ENCODE measurements around the gene NAALADL2.

Gene NAALADL2

DNA sequence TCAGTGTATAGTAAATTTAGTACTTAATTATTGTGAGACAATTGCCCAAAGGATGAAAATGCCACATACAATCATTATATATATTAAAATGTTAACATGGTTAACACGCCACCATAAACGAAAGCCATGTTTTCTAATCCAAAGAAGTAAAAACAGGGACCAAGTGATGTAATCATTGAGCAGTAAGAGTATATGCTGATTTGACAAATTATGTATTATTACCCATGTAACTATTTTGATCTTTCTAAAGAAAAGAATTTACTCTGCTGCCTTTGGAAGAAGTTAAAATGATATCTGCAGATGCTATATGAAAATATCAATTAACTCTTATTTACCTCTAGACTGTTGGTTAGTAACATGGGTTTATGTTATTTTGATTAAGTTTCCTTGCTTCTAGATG is 150.2 kb downstream of the NAALADL2 start:
- ChIA-PET POLR2A (no interaction called here), CTCF (interaction anchor here (1.3 kb wide), 1 partner anchor 8 kb away, joined by 5 read pairs; no protein-coding TSS in a partner anchor)
- TF ChIP-seq, protein P1, sequence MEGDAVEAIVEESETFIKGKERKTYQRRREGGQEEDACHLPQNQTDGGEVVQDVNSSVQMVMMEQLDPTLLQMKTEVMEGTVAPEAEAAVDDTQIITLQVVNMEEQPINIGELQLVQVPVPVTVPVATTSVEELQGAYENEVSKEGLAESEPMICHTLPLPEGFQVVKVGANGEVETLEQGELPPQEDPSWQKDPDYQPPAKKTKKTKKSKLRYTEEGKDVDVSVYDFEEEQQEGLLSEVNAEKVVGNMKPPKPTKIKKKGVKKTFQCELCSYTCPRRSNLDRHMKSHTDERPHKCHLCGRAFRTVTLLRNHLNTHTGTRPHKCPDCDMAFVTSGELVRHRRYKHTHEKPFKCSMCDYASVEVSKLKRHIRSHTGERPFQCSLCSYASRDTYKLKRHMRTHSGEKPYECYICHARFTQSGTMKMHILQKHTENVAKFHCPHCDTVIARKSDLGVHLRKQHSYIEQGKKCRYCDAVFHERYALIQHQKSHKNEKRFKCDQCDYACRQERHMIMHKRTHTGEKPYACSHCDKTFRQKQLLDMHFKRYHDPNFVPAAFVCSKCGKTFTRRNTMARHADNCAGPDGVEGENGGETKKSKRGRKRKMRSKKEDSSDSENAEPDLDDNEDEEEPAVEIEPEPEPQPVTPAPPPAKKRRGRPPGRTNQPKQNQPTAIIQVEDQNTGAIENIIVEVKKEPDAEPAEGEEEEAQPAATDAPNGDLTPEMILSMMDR (IDR thresholded peaks at IDR 0.05; ENCODE audit: control extremely low read depth, extremely low read depth, low read depth, missing control alignments): no peak
- no peak for DNase-seq (ENCODE audit: extremely low spot score)

DNA sequence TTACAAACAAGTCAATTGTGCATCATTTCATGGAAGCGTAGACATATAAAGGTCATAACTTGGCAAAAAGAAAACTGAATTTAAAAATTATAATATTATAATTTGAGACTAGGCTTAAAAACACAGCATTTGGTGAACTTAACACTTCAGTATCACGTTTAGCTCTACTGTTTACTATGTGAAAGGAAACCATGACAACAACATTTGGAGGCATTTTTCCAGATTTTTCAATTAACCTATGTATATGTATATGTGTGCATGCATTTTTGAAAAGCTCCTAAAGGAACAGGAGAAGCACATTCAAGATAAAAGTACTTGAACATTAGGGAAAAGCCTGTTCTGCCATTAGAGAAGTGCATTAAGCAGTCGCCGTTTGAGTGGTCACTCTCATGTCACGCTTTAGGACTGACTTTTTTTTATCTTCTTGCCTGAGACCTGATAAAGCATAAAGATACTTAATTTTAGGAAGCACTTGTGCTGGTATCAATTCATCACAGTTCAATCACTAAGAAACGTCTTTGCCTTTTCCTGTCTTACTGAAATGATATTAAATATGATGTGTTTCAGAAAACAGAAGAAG is 156.0 kb downstream of the NAALADL2 start:
- TF ChIP-seq, protein P1 (IDR thresholded peaks at IDR 0.05; ENCODE audit: control extremely low read depth, extremely low read depth, low read depth, missing control alignments): no peak
- POLR2A ChIA-PET: no interaction called here
- no peak for DNase-seq (ENCODE audit: extremely low spot score)
- CTCF ChIA-PET: no interaction called here

DNA sequence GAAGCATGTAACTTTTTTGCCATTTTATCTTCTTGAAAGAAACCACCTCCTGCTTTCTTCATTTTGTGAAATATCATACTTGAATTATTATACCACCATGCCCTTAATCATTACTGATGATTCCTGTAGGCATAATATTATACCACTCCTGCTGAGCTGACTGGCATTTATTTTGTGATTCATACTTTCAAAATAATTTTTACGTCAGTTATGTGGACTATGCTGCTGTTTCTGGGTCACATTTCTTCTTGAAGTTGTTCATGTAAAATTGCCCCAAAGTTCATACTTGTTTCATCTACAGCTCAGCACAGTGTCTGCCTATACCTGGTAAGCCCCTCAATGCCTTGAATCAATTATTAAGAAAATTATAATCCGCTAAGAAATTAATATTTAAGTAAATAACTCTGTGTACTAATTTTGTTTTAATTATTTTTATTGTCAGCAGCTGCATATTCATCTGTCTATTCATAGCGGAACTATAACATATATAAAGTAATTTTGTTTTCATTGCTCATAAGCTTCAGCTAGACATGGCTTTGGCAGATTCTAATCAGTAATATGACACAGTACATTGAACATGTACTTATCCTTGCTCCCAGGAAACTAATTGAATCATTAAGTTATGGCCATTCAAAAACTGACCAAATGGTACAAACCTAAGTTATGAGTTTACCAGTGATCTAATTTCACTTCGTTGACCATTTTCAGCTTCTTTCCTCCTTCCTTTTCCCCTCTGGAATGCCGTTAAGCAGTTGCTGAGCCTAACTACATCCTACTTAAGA is 160.0 kb downstream of the NAALADL2 start:
- CTCF ChIA-PET: interaction anchor here (1.1 to 1.6 kb wide), 2 partner anchors 8 to 13 kb away, joined by 3 to 5 read pairs; no protein-coding TSS in a partner anchor
- POLR2A ChIA-PET: no interaction called here
- no peak for DNase-seq (ENCODE audit: extremely low spot score)
- TF ChIP-seq, protein P1 (IDR thresholded peaks at IDR 0.05; ENCODE audit: control extremely low read depth, extremely low read depth, low read depth, missing control alignments): no peak

DNA sequence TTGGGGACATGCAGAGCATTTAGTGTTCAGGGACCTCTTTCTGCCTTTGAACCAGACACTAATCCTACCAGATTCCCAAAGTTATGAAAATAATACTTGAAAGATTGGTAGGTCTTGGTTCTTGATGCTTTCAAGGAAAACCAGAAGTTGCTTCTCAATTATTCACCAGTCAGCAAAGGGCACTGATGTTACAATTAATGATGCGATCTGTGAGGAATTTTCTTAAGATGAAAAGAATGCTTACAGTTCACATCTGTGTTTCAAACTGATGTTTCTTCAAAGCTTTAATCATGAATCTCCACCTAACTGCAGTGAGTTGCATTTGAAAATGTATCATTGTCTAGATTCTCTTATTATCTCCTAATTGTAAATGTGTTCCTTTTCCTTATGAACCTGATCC is 161.0 kb downstream of the NAALADL2 start:
- ChIA-PET POLR2A (no interaction called here), CTCF (no interaction called here)
- DNase-seq (ENCODE audit: extremely low spot score): no peak
- TF ChIP-seq, protein P1 (IDR thresholded peaks at IDR 0.05; ENCODE audit: control extremely low read depth, extremely low read depth, low read depth, missing control alignments): no peak

- CTCF ChIA-PET: no interaction called here
- POLR2A ChIA-PET: no interaction called here
- TF ChIP-seq, protein P1 (IDR thresholded peaks at IDR 0.05; ENCODE audit: control extremely low read depth, extremely low read depth, low read depth, missing control alignments): no peak
- no peak for DNase-seq (ENCODE audit: extremely low spot score)
Observed at GRCh38 chr3:175029828-175030227, 170.7 kb downstream of the NAALADL2 start.

DNA sequence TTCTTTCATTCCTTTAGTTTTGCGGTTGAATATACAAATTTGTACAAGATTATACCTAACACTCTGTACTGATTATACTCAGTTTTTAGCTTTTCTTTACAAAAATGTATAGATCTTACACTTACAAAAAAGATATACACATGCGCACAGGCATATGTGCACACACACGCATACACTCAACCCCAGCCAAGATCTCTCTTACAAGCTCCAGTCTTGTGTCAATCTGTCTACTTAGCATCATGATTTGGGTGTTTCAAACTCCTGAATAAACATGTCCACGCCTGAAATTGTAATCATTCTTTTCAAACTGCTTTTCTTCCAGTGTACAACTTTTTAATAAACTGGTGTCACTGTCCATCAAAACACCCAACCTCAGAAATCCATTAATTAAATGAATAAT is 180.7 kb downstream of the NAALADL2 start:
- POLR2A ChIA-PET: no interaction called here
- DNase-seq (ENCODE audit: extremely low spot score): no peak
- TF ChIP-seq, protein P1 (IDR thresholded peaks at IDR 0.05; ENCODE audit: control extremely low read depth, extremely low read depth, low read depth, missing control alignments): no peak
- CTCF ChIA-PET: interaction anchor here (0.6 to 1.1 kb wide), 2 partner anchors 11 to 12 kb away, joined by 3 to 4 read pairs; no protein-coding TSS in a partner anchor

Measured in GM10248 (cell line).